ENCODE results near the gene C1QL2.

The C1QL2 gene

DNA sequence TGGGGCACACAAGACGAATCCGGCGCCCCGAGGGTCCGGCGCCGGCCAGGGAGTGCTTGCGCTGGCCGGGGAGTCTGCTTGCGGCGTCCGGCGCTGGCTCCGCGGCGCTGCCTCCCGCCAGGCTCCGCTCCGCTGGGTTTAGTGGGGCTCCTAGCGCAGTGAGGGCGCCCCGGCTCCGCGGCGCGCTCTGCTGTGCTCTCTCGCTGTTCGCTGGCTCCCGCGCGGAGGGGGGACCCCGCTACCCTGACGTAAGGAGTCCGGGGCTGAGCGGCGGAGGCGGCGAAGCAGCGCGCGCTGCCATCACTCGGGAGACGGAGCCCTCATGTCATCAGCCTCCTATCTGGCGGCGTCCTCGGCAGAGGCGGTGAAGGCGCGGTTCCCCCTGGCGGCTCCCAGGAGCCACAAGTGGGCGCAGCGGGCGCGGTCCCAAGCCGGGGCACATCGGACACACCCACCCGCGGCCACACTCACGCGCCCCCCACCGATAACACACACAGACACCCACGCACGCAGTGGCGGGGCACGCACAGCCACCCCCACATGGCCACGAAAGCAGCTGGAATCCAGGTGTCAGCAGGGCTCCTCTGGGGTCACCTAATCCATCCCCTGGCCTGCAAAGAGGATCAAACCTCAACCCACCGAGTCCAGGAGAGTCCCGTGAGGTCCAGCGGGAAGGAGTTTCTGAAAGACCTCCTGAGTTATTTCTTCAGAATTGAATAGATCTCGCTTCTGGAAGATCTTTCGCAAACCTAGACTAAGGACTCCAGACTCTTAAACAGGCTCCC lies at the start of gene C1QL2:
Gene C1QL2, minus strand, starts transcription at position 189 of the 785 bp plus-strand sequence. CDS start 482 bp downstream, outside the sequence.
- Histone ChIP-seq H3K4me3 (ENCODE audit: low read length) (no peak within 1 kb of the TSS), H3K27me3 (ENCODE audit: control insufficient read depth, insufficient read depth, low read length) (peaks cover 70% of the 10 kb centered on the region)

DNA sequence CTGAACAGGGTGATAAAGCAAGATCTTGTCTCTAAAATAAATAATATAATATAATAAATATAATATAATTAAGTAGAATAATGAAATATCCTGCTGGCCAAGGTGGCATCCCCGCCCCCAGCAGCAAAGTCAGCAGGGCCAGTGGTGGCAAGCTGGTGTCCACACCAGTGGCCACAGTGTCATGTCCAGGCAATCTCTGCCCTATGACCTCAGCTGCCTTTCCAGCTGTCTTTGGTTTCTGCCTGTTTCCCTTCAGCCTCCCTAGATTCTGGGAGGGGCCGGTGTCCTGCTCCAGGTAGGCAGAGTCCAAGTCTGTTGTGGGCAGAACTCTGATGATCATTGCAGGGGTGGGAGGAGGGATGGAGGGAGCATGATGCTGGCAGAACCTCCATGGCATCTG lies 48.9 kb upstream of the C1QL2 start:
- H3K9ac ChIP-seq (ENCODE audit: low read length), result no peak overlapping the region
- no peaks in the 10 kb centered on the region for H3K4me1 ChIP-seq (ENCODE audit: control insufficient read depth, insufficient read depth, low read length)
- H3K4me3 ChIP-seq (ENCODE audit: low read length), result no peak overlapping the region
- H3K9me3 ChIP-seq (ENCODE audit: control insufficient read depth, low read length), result no peaks in the 10 kb centered on the region
- no peaks in the 10 kb centered on the region for H3K36me3 ChIP-seq (ENCODE audit: control insufficient read depth, insufficient read depth, low read length)
- H3K27me3 ChIP-seq (ENCODE audit: control insufficient read depth, insufficient read depth, low read length), result no peaks in the 10 kb centered on the region

More for the DNA sequence above, at the start of gene C1QL2:
- Histone ChIP-seq H3K36me3 (ENCODE audit: control insufficient read depth, insufficient read depth, low read length) (no peaks in the 10 kb centered on the region), H3K4me1 (ENCODE audit: control insufficient read depth, insufficient read depth, low read length) (no peaks in the 10 kb centered on the region), H3K9me3 (ENCODE audit: control insufficient read depth, low read length) (no peaks in the 10 kb centered on the region), H3K9ac (ENCODE audit: low read length) (no peak within 1 kb of the TSS)

DNA sequence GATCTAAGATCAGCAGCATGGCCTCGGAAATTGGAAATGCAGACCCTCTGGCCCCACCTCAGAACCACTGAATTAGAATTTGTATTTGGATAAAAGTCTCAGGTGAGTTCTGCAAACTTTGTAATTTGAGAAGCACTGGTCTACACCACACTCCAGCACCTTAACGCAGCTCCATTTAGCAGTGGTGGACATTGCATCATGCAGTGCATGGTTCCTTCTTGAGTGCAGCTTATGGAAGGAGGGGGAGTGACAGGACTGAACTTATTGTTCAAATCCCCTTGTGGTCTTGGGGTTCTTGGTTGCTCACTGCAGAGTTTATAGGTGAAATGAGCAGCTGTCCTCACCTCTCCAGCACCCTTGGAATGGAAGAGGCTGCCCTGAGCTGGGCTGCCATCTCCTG lies 47.6 kb upstream of the C1QL2 start:
- Histone ChIP-seq H3K9ac (ENCODE audit: low read length) (no peak overlapping the region), H3K9me3 (ENCODE audit: control insufficient read depth, low read length) (no peaks in the 10 kb centered on the region), H3K27me3 (ENCODE audit: control insufficient read depth, insufficient read depth, low read length) (no peaks in the 10 kb centered on the region), H3K4me3 (ENCODE audit: low read length) (no peak overlapping the region), H3K36me3 (ENCODE audit: control insufficient read depth, insufficient read depth, low read length) (no peaks in the 10 kb centered on the region), H3K4me1 (ENCODE audit: control insufficient read depth, insufficient read depth, low read length) (no peaks in the 10 kb centered on the region)

DNA sequence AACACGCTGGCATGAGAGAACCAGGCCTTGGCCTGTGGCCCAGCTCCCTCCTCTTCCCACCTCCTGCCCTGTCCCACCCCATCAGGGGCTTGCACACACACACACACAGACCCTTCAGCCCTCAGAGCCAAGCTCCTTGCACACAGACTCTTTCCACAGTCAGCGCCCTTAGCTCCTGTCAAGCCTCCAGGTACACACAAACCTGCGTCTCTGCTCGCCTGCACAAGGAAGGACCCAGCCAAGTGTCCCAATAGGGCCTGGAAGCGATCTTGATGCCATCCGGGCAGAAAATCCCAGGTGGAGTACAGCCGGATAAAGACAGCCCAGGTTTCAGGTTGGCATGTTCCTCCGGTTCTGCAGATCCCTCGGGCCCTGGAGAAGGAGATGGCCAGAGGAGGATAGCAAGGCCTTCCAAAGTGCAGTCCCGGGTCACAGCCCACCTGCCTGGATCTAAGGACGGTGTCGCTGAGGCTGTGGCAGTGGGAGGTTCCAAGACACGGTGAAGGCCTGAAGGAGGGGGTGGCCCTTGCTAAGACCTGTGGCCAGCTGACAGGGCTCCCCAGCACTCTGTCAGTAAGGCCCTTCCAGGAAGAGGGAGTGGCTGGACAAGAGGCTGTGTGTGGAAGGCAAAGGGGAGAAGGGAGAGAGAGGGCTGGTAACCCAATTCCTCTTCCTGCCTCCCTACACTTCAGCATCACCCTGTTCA lies 46.6 kb upstream of the C1QL2 start:
- Histone ChIP-seq H3K36me3 (ENCODE audit: control insufficient read depth, insufficient read depth, low read length) (no peaks in the 10 kb centered on the region), H3K9ac (ENCODE audit: low read length) (no peak overlapping the region), H3K4me1 (ENCODE audit: control insufficient read depth, insufficient read depth, low read length) (no peaks in the 10 kb centered on the region), H3K27me3 (ENCODE audit: control insufficient read depth, insufficient read depth, low read length) (no peaks in the 10 kb centered on the region), H3K4me3 (ENCODE audit: low read length) (no peak overlapping the region), H3K9me3 (ENCODE audit: control insufficient read depth, low read length) (no peaks in the 10 kb centered on the region)

DNA sequence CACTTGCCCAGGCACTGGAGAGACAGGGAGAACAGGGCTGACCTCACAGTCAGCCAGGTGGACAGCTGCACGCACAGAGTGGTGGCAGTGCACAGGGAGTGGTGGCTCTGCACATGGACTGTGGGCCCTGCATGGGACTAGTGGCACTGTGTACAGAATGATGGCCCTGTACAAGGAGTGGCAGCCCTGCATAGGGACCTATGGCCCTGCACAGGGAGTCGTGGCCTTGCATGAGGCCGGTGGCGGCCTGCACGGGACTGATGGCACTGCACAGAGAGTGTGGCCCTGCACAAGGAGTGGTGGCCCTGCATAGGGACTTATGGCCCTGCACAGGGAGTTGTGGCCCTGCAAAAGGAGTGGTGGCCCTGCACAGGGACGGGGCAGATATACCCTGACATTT lies 46.0 kb upstream of the C1QL2 start:
- Histone ChIP-seq H3K9me3 (ENCODE audit: control insufficient read depth, low read length) (no peaks in the 10 kb centered on the region), H3K27me3 (ENCODE audit: control insufficient read depth, insufficient read depth, low read length) (no peaks in the 10 kb centered on the region), H3K4me1 (ENCODE audit: control insufficient read depth, insufficient read depth, low read length) (no peaks in the 10 kb centered on the region), H3K4me3 (ENCODE audit: low read length) (no peak overlapping the region), H3K36me3 (ENCODE audit: control insufficient read depth, insufficient read depth, low read length) (no peaks in the 10 kb centered on the region), H3K9ac (ENCODE audit: low read length) (no peak overlapping the region)

DNA sequence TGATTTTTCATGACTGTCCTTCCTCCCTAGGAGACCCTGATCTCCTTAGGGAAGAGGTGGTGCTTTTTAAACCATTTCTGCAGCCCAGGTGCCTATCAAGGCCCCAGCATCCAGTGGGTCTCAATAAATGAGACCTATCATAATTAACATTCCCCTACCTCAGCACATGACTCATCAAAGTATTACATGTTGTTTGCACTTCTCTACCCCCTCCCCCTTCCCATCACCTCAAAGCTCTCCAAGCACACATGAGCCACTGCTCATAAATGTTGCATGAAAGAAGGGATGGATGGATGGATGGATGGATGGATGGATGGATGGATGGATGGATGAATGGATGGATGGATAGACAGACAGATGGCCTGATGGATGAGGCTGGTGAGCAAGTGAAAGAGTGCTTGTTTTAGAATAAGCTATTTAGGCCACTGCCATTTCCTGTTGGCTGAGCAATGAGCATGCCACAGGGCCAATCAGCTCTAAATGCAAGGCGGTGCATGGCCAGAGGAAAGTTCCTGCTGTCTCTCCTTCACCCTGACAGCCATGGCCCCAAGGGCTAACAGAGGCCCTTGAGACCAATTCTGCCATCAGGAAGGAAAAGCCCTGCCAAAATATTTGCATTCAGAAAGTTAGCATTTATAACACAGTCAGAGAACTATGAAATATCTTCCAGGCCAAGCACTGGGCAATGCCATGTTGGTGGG lies 44.2 kb upstream of the C1QL2 start:
- H3K4me3 ChIP-seq (ENCODE audit: low read length), result no peak overlapping the region
- H3K9ac ChIP-seq (ENCODE audit: low read length), result no peak overlapping the region
- H3K4me1 ChIP-seq (ENCODE audit: control insufficient read depth, insufficient read depth, low read length), result peaks cover 5% of the 10 kb centered on the region
- H3K9me3 ChIP-seq (ENCODE audit: control insufficient read depth, low read length), result no peaks in the 10 kb centered on the region
- no peaks in the 10 kb centered on the region for H3K27me3 ChIP-seq (ENCODE audit: control insufficient read depth, insufficient read depth, low read length)
- no peaks in the 10 kb centered on the region for H3K36me3 ChIP-seq (ENCODE audit: control insufficient read depth, insufficient read depth, low read length)

DNA sequence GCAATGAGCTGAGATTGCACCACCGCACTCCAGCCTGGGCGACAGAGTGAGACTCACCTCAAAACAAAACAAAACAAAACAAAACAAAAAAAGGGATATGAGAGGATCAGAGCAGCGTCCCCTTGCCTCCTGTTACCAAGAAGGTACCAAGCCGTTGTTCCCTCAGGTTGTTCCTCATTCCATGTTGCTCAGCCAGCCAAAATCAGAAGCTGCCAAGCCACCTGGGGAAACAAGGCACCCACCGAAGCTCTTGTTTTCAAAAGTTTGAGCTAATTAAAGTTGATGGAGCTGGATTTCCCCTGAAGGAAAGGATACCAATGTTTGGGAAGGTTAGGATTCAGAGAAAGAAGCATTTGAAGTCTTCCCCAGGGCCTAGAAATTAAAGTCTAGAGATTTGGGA lies 43.3 kb upstream of the C1QL2 start:
- no peak overlapping the region for H3K9ac ChIP-seq (ENCODE audit: low read length)

DNA sequence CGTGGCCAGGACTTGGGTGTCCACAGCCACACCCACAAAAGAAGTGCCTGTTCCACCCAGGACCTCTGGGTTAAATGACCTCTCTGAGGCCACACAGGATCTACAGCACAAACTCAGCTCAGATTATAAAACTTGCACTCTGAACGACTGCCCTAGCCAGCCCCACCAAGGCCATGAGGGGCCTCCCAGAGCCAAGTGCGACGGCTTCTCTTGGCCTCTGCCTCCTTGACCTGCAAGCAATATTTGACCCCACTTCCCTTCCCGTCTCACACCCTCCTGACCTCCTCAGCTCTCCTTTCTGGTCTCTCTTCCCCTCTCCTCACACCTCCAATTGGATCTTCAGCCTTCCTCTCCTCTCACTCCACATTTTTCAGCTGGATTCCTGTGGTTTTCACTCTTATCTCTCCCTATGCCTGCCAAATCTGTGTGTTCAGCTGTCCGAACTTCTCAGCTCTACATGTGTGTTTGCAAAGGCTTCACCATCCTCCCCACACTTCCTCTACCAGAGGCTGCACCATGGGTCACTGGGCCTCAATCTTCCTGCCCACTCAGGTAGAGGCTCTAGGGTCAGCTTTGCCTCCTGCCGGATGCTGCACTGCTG lies 39.8 kb upstream of the C1QL2 start:
- H3K4me3 ChIP-seq (ENCODE audit: low read length), result no peak overlapping the region
- H3K4me1 ChIP-seq (ENCODE audit: control insufficient read depth, insufficient read depth, low read length), result peaks cover 5% of the 10 kb centered on the region
- H3K9ac ChIP-seq (ENCODE audit: low read length), result no peak overlapping the region
- no peaks in the 10 kb centered on the region for H3K9me3 ChIP-seq (ENCODE audit: control insufficient read depth, low read length)
- H3K27me3 ChIP-seq (ENCODE audit: control insufficient read depth, insufficient read depth, low read length), result no peaks in the 10 kb centered on the region
- H3K36me3 ChIP-seq (ENCODE audit: control insufficient read depth, insufficient read depth, low read length), result no peaks in the 10 kb centered on the region

More for the DNA sequence above, 43.3 kb upstream of the C1QL2 start:
- Histone ChIP-seq H3K4me3 (ENCODE audit: low read length) (no peak overlapping the region), H3K36me3 (ENCODE audit: control insufficient read depth, insufficient read depth, low read length) (no peaks in the 10 kb centered on the region), H3K27me3 (ENCODE audit: control insufficient read depth, insufficient read depth, low read length) (no peaks in the 10 kb centered on the region), H3K9me3 (ENCODE audit: control insufficient read depth, low read length) (no peaks in the 10 kb centered on the region), H3K4me1 (ENCODE audit: control insufficient read depth, insufficient read depth, low read length) (peaks cover 5% of the 10 kb centered on the region)

DNA sequence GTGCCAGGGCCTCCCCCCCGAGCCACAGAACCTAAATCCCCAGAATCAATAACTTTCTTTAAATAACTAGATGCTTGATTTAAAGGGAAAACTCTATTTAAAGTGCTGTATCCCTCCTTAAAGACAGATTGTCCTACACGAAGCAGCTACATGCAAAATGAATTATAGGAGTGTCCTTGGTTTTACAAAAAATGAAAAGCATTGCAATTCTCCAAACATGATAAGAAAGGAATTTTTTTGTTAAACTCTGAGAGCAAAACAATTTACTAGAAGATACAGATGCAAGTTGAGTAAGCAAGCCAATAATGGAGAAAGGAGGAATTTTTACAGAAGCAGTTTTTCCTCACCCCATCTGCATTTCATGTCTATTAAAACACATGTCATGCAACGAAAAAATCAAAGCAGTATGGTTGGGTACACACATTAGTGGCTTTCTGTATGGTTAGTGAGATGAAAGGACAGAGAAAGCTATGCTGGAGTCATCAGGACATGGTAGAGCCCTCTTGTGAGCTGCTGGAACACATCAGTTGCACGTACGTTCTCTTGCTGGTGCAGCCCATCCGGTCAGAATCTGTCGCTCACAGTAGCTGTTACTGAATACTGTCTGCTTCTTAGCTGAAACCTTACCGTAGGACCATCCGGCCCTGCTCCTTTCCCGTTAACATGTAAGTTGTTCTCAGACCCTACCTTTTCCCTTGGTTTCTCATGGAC lies 39.1 kb upstream of the C1QL2 start:
- H3K9ac ChIP-seq (ENCODE audit: low read length), result no peak overlapping the region

DNA sequence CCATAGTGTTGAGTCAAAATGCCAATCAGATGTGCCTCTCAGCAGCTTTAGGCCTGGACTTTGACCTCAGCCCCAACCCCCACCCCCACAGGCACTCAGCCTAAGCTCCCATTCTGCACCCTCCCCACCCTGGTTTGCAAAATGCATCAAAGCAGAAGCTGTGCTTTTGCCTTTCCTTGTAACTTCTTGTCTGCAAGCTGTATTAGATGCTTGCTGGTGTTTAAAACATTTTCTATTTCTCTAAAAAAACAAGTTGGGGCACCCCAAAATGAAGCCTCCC lies 38.5 kb upstream of the C1QL2 start:
- H3K4me3 ChIP-seq (ENCODE audit: low read length), result no peak overlapping the region
- no peak overlapping the region for H3K9ac ChIP-seq (ENCODE audit: low read length)
- no peaks in the 10 kb centered on the region for H3K36me3 ChIP-seq (ENCODE audit: control insufficient read depth, insufficient read depth, low read length)
- no peaks in the 10 kb centered on the region for H3K27me3 ChIP-seq (ENCODE audit: control insufficient read depth, insufficient read depth, low read length)
- H3K9me3 ChIP-seq (ENCODE audit: control insufficient read depth, low read length), result no peaks in the 10 kb centered on the region
- peaks cover 5% of the 10 kb centered on the region for H3K4me1 ChIP-seq (ENCODE audit: control insufficient read depth, insufficient read depth, low read length)

More for the DNA sequence above, 39.1 kb upstream of the C1QL2 start:
- H3K4me1 ChIP-seq (ENCODE audit: control insufficient read depth, insufficient read depth, low read length), result peaks cover 5% of the 10 kb centered on the region
- H3K36me3 ChIP-seq (ENCODE audit: control insufficient read depth, insufficient read depth, low read length), result no peaks in the 10 kb centered on the region
- H3K4me3 ChIP-seq (ENCODE audit: low read length), result no peak overlapping the region
- H3K9me3 ChIP-seq (ENCODE audit: control insufficient read depth, low read length), result no peaks in the 10 kb centered on the region
- no peaks in the 10 kb centered on the region for H3K27me3 ChIP-seq (ENCODE audit: control insufficient read depth, insufficient read depth, low read length)

DNA sequence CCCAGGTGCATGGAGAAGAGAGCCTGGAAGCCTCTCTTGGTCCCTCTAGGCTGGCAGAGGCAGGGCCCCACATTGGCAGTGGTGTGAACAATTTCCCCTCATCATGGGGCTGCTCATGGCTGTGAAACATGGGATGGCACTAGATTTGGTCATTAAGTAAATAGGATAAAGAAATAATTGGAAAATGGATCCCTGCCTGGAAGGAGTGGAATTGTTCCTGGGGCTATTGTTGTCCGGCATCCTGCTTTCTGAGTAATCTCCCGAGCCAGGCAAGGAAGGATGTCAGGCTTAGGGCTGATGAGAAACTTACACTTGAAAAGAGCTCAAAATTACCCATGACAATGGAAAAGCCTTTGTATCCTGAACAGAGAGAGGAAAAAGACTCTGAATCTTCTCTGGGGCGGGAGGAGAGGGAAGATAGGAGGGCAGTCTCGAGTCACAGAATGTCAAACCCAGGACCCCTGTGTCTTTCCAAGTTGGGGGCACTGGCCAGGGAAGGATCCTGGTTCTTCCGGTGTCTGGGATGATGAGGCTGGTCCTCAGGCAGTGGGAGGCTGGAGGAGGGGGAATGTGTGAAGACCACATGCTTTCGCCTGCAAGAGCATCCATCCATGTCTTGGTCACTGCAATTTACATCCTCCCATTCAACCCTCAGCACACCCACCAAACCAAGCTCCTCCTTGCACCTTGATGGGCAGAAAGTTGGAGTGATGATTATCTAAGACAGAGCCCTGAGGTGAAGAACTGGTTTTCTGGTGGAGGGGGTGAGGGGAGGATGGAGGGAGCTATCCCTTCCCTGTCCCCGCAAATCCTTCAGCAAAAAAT lies 38.0 kb upstream of the C1QL2 start:
- H3K4me3 ChIP-seq (ENCODE audit: low read length), result no peak overlapping the region
- no peaks in the 10 kb centered on the region for H3K9me3 ChIP-seq (ENCODE audit: control insufficient read depth, low read length)
- H3K27me3 ChIP-seq (ENCODE audit: control insufficient read depth, insufficient read depth, low read length), result no peaks in the 10 kb centered on the region

More for the DNA sequence above, 38.0 kb upstream of the C1QL2 start:
- H3K36me3 ChIP-seq (ENCODE audit: control insufficient read depth, insufficient read depth, low read length), result no peaks in the 10 kb centered on the region
- H3K9ac ChIP-seq (ENCODE audit: low read length), result no peak overlapping the region
- H3K4me1 ChIP-seq (ENCODE audit: control insufficient read depth, insufficient read depth, low read length), result peaks cover 5% of the 10 kb centered on the region
